TTC549 (cell line): ENCODE measurements around the gene NT5C2.
"Not testable (repeated sequence)": the region's sequence is repeated elsewhere in the genome, so short reads cannot be mapped to it uniquely, and the experiment has no call there.

Experiments
- FAIRE-seq: peaks from 2 replicates; lab custom pipeline; 2012; peaks lifted over from hg19 to GRCh38; lab: Jason Lieb, UNC

The NT5C2 gene

DNA sequence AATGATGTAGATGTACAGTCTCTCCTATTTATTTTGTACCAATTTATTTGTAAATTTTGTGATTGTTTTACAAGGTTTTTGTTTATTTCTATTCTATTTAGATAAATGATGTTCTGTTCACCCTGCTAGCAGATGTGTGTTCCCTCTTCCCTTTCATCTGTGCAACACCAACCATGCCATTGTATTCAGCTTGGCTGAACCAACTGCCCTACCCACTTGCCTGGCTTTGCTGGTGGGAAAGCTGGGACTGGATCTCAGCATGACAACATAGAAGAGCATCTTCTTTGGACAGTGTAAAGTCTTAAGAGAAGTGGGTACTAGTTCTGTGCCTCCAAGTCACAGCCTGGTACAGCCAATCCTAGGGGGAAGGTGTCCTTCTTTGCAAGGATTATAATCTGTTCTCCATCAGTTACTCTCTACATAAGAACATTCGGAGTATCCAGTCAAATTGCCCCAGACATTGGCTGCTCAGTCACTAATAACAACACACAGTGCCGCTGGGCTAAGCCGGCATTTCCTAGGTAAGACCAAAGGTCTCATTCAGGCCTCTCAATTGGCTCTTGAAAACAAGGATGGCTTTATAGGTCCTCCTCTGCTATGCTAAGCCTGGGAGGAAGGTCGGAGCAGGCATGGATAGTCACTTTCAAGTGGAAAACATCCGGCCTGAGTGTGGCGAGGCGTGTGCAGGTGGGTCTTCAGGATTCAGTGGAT is 109.7 kb downstream of the NT5C2 start:
- no peak for FAIRE-seq

DNA sequence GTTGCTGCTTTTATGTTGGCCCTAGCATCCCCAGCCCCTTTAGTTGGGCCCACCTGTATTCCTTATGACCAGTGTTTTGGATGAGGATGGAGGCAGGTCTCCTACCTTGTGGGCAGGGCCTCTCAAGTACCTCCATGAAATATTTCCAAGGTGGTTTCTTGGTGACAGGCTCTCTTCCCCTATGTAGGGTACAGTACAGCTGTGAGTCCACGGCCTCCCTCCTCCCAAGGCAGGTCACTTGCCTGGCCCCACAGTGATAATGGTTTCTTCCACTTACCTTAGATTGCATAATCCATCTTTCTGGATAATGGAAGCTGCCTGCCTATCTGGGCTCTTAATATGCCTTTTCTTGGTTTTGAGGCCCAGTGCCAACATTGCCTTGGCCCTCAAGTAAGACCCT is 110.4 kb downstream of the NT5C2 start:
- no peak for FAIRE-seq

DNA sequence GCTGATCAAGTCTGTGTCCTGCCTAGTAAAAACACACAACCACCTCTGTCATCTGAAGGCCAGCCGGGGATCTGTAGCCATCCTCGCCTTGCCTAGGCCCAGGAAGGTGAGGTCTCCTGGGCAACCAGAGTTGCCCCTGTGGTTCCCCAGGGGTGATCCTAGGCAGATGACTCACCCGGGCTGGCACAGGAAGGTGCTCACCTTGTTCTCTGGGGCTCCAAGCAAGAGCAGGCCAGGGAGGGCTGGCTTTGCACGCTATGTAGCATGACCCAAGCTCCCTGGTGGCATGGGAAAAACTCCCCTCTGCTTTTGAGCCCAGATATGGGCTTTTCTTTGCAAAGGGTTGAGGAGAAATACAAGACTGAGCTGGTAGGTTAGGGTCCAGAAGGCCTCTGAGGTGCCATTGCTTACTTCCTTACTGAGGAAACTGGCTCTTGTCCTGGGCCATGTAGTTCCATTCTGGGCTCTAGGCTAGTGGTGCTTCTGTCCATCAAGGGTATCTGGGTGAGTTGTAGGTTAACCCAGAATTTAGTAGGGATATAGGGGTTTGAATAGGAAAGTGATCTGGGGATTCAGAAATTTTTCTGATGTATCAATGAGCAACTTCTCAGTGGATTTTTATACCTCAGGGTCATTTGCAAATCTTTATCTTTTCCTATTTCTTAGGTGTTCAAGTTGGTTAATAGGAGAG is 112.0 kb downstream of the NT5C2 start:
- no peak for FAIRE-seq

DNA sequence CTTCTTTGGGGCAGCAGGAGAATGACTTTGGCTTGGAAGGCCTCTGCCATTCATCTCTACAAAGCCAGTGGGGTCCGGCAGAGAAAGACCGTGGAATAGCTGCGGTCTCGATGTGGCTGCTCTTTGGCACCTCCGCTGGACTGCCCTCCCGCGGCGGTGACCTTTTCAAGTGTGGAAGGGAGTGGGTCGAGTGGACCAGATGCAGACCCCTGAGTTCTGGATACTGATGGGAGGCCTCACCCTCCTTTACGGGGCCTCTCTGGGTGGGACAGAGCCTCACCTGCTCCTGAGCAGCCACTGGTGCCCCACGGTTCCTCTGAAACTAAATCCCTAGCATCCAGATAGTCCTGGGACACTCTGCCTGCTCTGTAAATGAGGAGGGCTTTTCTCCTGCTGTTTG is 113.1 kb downstream of the NT5C2 start:
- no peak for FAIRE-seq

DNA sequence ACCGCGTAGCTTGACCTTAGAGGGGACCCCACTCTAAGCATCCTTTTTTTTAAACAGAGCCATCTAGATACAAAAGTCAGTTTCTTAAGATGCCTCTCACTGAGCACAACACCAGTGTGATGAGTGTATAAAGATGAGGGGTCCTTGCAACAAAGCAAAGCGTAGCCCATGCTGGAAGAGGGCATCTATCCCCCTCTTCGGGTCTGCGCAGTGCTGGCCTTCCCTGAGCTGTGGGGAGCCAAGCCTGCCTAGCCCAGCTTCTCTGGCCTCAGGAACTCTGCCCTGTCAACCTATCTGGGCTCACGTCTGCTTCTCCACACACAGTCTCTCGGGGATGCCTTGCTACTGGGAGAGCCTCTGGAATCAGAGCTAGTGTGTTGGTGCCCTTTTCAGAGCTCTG is 114.0 kb downstream of the NT5C2 start:
- no peak for FAIRE-seq

DNA sequence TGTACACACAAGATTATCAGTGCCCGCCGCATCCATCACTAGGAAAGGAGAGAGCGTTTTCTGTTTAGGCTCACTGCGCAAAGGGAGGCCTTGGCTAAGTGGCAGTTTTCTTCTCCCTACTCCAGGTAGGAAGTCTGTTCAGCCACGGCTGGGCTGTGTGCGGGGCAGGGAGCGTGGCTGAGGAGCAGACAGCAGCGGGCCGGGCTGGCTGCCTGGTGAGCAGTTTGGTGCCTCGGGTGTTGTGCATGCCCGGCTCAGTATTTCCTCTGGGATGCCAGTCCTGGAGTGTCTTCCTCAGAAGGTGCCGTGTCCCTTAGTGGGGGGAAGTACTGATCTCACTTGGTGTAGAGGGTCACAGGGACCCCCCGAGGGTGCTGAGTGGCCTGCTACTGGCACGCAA is 114.4 kb downstream of the NT5C2 start:
- FAIRE-seq, result no peak

- no peak for FAIRE-seq
Observed at GRCh38 chr10:103078309-103078615, 114.8 kb downstream of the NT5C2 start.

GRCh38 chr10:103077491-103078308 is 115.4 kb downstream of the NT5C2 start:
- FAIRE-seq, result no peak

DNA sequence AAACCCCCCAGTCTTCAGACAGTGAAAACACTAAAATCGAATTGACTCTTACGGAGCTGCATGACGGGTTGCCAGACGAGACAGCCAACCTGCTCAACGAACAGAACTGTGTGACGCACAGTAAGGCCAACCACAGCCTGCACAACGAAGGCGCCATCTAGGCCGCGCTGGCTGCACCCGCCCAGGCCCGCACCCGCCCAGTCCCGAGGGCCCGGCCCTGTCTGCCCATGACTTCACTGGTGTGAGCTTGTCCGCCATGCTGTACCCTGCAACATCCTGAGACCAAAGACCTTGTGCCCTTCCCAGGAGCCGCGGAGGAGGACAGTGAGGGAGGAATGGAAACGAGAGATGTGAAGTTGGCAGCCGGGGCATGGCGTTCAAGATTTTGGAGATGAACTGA is 116.1 kb downstream of the NT5C2 start:
- no peak for FAIRE-seq

GRCh38 chr10:103072891-103073290 is 120.2 kb downstream of the NT5C2 start:
- no peak for FAIRE-seq

GRCh38 chr10:103072276-103072675 is 120.8 kb downstream of the NT5C2 start:
- no peak for FAIRE-seq

GRCh38 chr10:103069453-103070331 is 123.4 kb downstream of the NT5C2 start:
- no peak for FAIRE-seq

GRCh38 chr10:103067956-103068355 is 125.1 kb downstream of the NT5C2 start:
- no peak for FAIRE-seq

- no peak for FAIRE-seq
Observed at GRCh38 chr10:103067484-103067883, 125.6 kb downstream of the NT5C2 start.

GRCh38 chr10:103067099-103067477 is 126.0 kb downstream of the NT5C2 start:
- FAIRE-seq, result not testable (repeated sequence)

DNA sequence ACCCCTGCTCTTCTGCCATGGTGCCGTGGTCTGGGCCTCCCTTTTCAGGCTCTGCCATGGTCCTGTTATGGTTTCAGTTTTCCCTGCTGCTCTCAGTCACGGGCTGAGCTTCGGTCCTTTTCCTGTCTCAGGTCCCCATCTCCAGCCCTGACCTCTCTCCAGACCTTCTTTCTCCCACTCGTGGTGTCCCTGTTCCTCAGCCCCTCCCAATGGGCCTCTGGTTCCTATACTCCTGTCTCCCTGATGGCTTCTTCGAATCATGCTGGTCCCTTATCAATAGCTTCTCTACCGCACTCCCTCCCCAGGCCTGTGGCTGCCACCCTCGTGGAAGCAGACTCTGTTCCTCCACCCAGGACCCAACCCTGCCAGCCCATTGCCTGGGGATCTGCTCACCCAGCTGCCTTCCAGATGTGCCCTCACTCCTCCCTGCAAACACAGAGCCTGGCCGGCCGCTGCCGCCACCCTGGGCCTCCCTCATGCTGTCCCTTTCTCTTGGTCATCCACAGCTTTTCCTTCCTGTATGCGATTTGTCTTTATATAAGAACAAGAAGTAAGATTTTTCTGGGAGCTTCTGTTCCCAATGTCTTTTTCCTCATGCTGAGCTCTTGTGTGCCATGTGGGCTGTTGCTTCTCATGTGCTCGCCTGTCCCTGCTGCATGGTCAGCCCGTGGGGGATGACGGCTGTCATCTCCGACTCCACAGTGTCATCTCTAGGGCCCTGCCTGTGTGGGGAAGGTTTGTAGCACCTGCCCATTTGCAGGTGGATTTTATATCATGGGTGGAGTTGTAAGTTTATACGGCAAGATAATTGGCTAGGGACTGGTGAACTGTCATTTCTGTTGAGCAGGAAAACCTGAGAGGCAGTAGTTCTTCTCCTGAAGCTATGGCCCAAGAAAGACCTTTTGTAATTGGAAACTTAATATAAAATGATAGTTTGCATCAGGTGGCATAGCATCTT is 126.7 kb downstream of the NT5C2 start:
- FAIRE-seq, result no peak

- FAIRE-seq, result no peak
Observed at GRCh38 chr10:103064956-103065355, 128.1 kb downstream of the NT5C2 start.

GRCh38 chr10:103062854-103063590 is 130.1 kb downstream of the NT5C2 start:
- no peak for FAIRE-seq

- FAIRE-seq, result no peak
Observed at GRCh38 chr10:103060575-103060974, 132.5 kb downstream of the NT5C2 start.

DNA sequence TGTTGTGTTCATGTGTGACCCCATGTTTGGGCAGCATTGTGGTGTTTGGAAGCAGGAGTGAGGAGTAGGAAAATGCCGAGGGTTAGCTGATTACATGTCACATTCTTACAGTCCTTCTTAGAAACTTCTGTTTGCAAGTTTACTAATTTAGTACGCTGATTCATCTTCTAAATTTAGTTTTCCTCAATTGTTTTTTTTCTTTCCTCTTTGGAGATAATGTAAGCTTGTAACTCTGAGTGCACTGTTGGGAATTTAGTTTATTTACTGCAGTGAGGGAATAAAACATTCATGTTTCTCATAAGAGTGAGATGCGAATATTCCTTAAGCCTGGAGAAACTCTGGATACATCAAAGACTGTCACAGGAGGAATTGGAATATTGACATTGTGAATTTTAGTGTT is 135.0 kb downstream of the NT5C2 start:
- FAIRE-seq, result no peak

DNA sequence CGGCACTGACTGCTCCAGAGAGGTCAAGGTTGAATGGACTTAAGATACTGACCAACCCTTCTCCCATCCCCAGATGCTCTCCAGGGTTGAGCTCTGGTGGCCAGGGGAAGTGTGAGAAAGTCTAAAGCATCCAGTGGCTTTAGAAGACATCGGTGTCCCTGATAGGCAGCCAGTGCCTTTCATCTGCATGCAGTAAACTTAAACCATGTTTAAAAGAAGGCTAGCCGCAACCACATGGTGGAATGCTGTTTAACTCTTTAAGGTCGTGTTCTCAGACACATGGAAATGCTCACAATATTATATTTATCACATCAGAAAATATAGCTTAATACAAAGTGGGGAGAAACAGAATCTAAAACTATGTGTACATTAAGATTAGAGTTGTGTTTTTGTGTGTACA is 138.0 kb downstream of the NT5C2 start:
- no peak for FAIRE-seq
